ENCODE results near the gene SYVN1. TPM values are rescaled to one million over a fixed set of nuclear protein-coding genes. Genes with fewer than 3 reads are reported as not detected.

Gene SYVN1
- total RNA-seq, 1 donor from 2014 or later: 42.5 TPM

- no peak overlapping the region for H3K4me3 ChIP-seq
- peaks cover 0 to 66% of the 10 kb centered on the region in 2 donors for H3K36me3 ChIP-seq
- no peaks in the 10 kb centered on the region for H3K9me3 ChIP-seq
- intact Hi-C loops (cut with DNase I): no loop called here
- H3K27me3 ChIP-seq: no peaks in the 10 kb centered on the region
- no peak overlapping the region for H3K27ac ChIP-seq
- peaks cover 28% of the 10 kb centered on the region for H3K4me1 ChIP-seq
- TF ChIP-seq CTCF (IDR thresholded peaks at IDR 0.05) (no peak), POLR2AphosphoS5 (IDR thresholded peaks at IDR 0.05; ENCODE audit: insufficient read depth in 1 of 2, low read depth in 1 of 2) (no peak)
- peak in 1 of 2 donors; percentile 82 for DNase-seq (ENCODE audit: extremely low spot score in 2 of 2)
Measured at GRCh38 chr11:65130631-65131416, 3.5 kb downstream of the SYVN1 start.

GRCh38 chr11:65129649-65130441, 4.5 kb downstream of the SYVN1 start:
- H3K9me3 ChIP-seq: no peaks in the 10 kb centered on the region
- no peak for TF ChIP-seq CTCF (IDR thresholded peaks at IDR 0.05)
- no peak for TF ChIP-seq POLR2AphosphoS5 (IDR thresholded peaks at IDR 0.05; ENCODE audit: insufficient read depth in 1 of 2, low read depth in 1 of 2)
- TF ChIP-seq POLR2A (IDR thresholded peaks at IDR 0.05): no peak
- no peak overlapping the region for H3K27ac ChIP-seq
- no peak for DNase-seq (ENCODE audit: extremely low spot score in 2 of 2)
- intact Hi-C loops (cut with DNase I): loop anchor here (10.0 kb wide), 1 partner anchor 195 kb away; no protein-coding TSS in a partner anchor
- no peak overlapping the region for H3K4me3 ChIP-seq
- H3K36me3 ChIP-seq: peaks cover 0 to 76% of the 10 kb centered on the region in 2 donors
- no peaks in the 10 kb centered on the region for H3K27me3 ChIP-seq
- peaks cover 20% of the 10 kb centered on the region for H3K4me1 ChIP-seq

- H3K27ac ChIP-seq: no peak overlapping the region
- H3K4me1 ChIP-seq: peaks cover 19% of the 10 kb centered on the region
- peaks cover 0 to 81% of the 10 kb centered on the region in 2 donors for H3K36me3 ChIP-seq
- TF ChIP-seq POLR2AphosphoS5 (IDR thresholded peaks at IDR 0.05; ENCODE audit: insufficient read depth in 1 of 2, low read depth in 1 of 2) (no peak), POLR2A (IDR thresholded peaks at IDR 0.05) (no peak), CTCF (IDR thresholded peaks at IDR 0.05) (no peak)
- H3K9me3 ChIP-seq: no peaks in the 10 kb centered on the region
- H3K4me3 ChIP-seq: no peak overlapping the region
- H3K27me3 ChIP-seq: no peaks in the 10 kb centered on the region
- no peak for DNase-seq (ENCODE audit: extremely low spot score in 2 of 2)
- intact Hi-C loops (cut with DNase I): loop anchor here (10.0 kb wide), 1 partner anchor 196 kb away; no protein-coding TSS in a partner anchor
Measured at GRCh38 chr11:65128182-65129145, 5.9 kb downstream of the SYVN1 start.

GRCh38 chr11:65127473-65128181, 6.7 kb downstream of the SYVN1 start:
- Histone ChIP-seq H3K27ac (no peak overlapping the region), H3K36me3 (peaks cover 0 to 81% of the 10 kb centered on the region in 2 donors), H3K4me3 (no peak overlapping the region), H3K4me1 (peaks cover 19% of the 10 kb centered on the region), H3K27me3 (no peaks in the 10 kb centered on the region), H3K9me3 (no peaks in the 10 kb centered on the region)
- intact Hi-C loops (cut with DNase I): loop anchor here (10.0 kb wide), 1 partner anchor 197 kb away; no protein-coding TSS in a partner anchor
- DNase-seq (ENCODE audit: extremely low spot score in 2 of 2): no peak
- TF ChIP-seq POLR2A (IDR thresholded peaks at IDR 0.05) (no peak), POLR2AphosphoS5 (IDR thresholded peaks at IDR 0.05; ENCODE audit: insufficient read depth in 1 of 2, low read depth in 1 of 2) (no peak), CTCF (IDR thresholded peaks at IDR 0.05) (no peak)
